NCI-H748 (cell line): ENCODE data around the gene IGFL3.
"Not testable (repeated sequence)": the region's sequence is repeated elsewhere in the genome, so short reads cannot be mapped to it uniquely, and the experiment has no call there.

ENCODE experiments used
- DNase-seq: peaks from one replicate; lab custom pipeline; 2025; ENCODE audit not compliant: unreplicated experiment; lab: John Stamatoyannopoulos, UW

The IGFL3 gene

GRCh38 chr19:46124638-46125115 is at the start of gene IGFL3:
IGFL3 (minus strand) TSS chr19:46124688; CDS start chr19:46124649, 39 bp downstream.
- no peak for DNase-seq

- no peak for DNase-seq
These were observed 49.5 kb upstream of the IGFL3 start for GRCh38 chr19:46173886-46174480.

- DNase-seq: no peak
These were observed 38.2 kb upstream of the IGFL3 start for GRCh38 chr19:46162731-46163130.

GRCh38 chr19:46161642-46162257 is 37.3 kb upstream of the IGFL3 start:
- not testable (repeated sequence) for DNase-seq

GRCh38 chr19:46160233-46160775 is 35.8 kb upstream of the IGFL3 start:
- DNase-seq: no peak

GRCh38 chr19:46159418-46160232 is 35.1 kb upstream of the IGFL3 start:
- no peak for DNase-seq

- DNase-seq: no peak
These were observed 30.7 kb upstream of the IGFL3 start for GRCh38 chr19:46155237-46155636.

GRCh38 chr19:46150606-46151005 is 26.1 kb upstream of the IGFL3 start:
- no peak for DNase-seq

- no peak for DNase-seq
These were observed 23.4 kb upstream of the IGFL3 start, which contains the start of gene IGFL2 for GRCh38 chr19:46147791-46148288. IGFL2 (plus strand) TSS chr19:46148238; CDS start chr19:46148279, 41 bp downstream.

GRCh38 chr19:46147166-46147740 is 22.8 kb upstream of the IGFL3 start:
- DNase-seq: no peak

GRCh38 chr19:46144756-46145155 is 20.3 kb upstream of the IGFL3 start:
- no peak for DNase-seq

GRCh38 chr19:46142294-46142693 is 17.8 kb upstream of the IGFL3 start:
- no peak for DNase-seq

- no peak for DNase-seq
These were observed 16.9 kb upstream of the IGFL3 start for GRCh38 chr19:46141421-46141820.

GRCh38 chr19:46137915-46138473 is 13.5 kb upstream of the IGFL3 start:
- DNase-seq: no peak

- no peak for DNase-seq
These were observed 10.0 kb upstream of the IGFL3 start for GRCh38 chr19:46134527-46134926.

GRCh38 chr19:46133777-46134241 is 9.3 kb upstream of the IGFL3 start:
- no peak for DNase-seq

- peak; percentile 92 for DNase-seq
These were observed 8.7 kb upstream of the IGFL3 start for GRCh38 chr19:46133101-46133627.

- DNase-seq: no peak
These were observed 8.1 kb upstream of the IGFL3 start for GRCh38 chr19:46132508-46133100.

GRCh38 chr19:46131485-46132143 is 7.1 kb upstream of the IGFL3 start:
- DNase-seq: no peak
